GM12891 (cell line): ENCODE results near the gene LRMDA.

Experiments
- DNase-seq: peaks from one replicate; pipeline ENCODE4 v3.0.0; 2011; ENCODE audit warnings: low spot score; ENCODE audit not compliant: insufficient read length
- FAIRE-seq: peaks from 2 replicates; lab custom pipeline; 2011; peaks lifted over from hg19 to GRCh38; lab: Jason Lieb, UNC
- PAX5 ChIP-seq: IDR thresholded peaks from 2 replicates; pipeline ENCODE4 v1.6.1; 2011; ENCODE audit warnings: low read length, moderate library complexity, mild to moderate bottlenecking; ENCODE audit not compliant: insufficient read depth, severe bottlenecking
- POLR2A ChIP-seq: IDR thresholded peaks from 2 replicates; pipeline ENCODE4 v1.6.1; 2011; ENCODE audit warnings: low read depth, low read length, control low read depth
- POLR2AphosphoS5 ChIP-seq: IDR thresholded peaks from 2 replicates; pipeline ENCODE4 v1.6.1; 2011; ENCODE audit warnings: low read depth, low read length, control low read depth
- POU2F2 ChIP-seq: IDR thresholded peaks from 2 replicates; pipeline ENCODE4 v1.6.1; 2011; ENCODE audit warnings: low read depth, mild to moderate bottlenecking, control low read depth, low read length, moderate library complexity
- SPI1 ChIP-seq: IDR thresholded peaks from 2 replicates; pipeline ENCODE4 v1.6.1; 2011; ENCODE audit warnings: low read depth, low read length, control low read depth
- TAF1 ChIP-seq: IDR thresholded peaks from 2 replicates; pipeline ENCODE4 v1.6.1; 2011; ENCODE audit warnings: low read depth, low read length, control low read depth

LRMDA gene

GRCh38 chr10:75487087-75487754 lies 55.8 kb downstream of the LRMDA start:
- TF ChIP-seq SPI1, result no peak
- TF ChIP-seq POLR2AphosphoS5, result no peak
- no peak for TF ChIP-seq POLR2A
- no peak for TF ChIP-seq POU2F2
- no peak for TF ChIP-seq TAF1
- TF ChIP-seq PAX5, result no peak
- DNase-seq (no peak), FAIRE-seq (no peak)

DNA sequence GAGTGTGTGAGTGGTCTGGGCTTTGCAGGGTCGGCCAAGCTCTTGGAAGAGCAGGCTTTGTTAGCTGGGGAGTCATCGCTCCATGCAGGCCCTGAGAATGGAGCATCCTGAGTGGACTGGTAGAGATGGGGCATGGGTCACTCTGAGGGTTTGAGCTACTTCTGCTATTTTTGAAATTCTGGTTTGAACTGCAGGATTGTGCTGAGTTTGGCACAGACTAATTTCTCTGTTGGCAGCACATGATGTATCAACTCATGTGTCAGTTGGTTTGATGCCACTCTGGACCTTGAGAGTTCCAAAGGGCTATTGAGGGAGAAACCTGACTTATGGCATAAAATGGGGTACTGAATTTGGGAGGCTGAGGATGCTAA lies 56.3 kb downstream of the LRMDA start:
- FAIRE-seq, result no peak

GRCh38 chr10:75492173-75492925 lies 60.9 kb downstream of the LRMDA start:
- DNase-seq (no peak), FAIRE-seq (no peak)
- TF ChIP-seq SPI1, result no peak
- no peak for TF ChIP-seq POU2F2
- TF ChIP-seq POLR2AphosphoS5, result no peak
- TF ChIP-seq POLR2A, result no peak
- no peak for TF ChIP-seq TAF1
- TF ChIP-seq PAX5, result no peak

More for the DNA sequence above, 56.3 kb downstream of the LRMDA start:
- DNase-seq, result no peak
- TF ChIP-seq PAX5 (no peak), POU2F2 (no peak), POLR2AphosphoS5 (no peak), SPI1 (no peak), POLR2A (no peak)

- no peak for DNase-seq
- TF ChIP-seq POLR2A (no peak), SPI1 (no peak), PAX5 (no peak), POU2F2 (no peak), POLR2AphosphoS5 (no peak), TAF1 (no peak)
- FAIRE-seq, result no peak
Measured at GRCh38 chr10:75493464-75493863, 62.0 kb downstream of the LRMDA start.

- no peak for TF ChIP-seq POLR2A
- no peak for TF ChIP-seq PAX5
- no peak for TF ChIP-seq POU2F2
- TF ChIP-seq SPI1, result no peak
- no peak for TF ChIP-seq TAF1
- TF ChIP-seq POLR2AphosphoS5, result no peak
- FAIRE-seq, result no peak
- no peak for DNase-seq
Measured at GRCh38 chr10:75495434-75496190, 64.2 kb downstream of the LRMDA start.

DNA sequence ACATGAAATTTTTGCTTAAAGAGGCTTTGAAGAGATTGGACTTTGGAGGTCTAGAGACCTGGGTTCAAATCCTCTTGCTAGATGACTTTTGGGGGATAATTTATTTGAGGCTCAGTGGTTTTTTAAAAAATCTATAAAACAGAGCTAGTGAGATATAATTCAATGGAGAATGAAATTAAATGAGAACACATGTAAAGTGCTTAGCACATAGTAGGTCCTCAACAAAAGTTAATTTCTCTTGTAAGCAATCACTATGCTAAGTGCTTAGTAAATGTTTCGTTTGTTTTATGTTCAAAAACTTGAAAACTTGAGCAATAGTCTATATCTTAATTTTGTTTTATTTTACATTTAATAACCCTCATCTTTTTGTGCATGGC lies 64.8 kb downstream of the LRMDA start:
- FAIRE-seq (no peak), DNase-seq (no peak)
- no peak for TF ChIP-seq POLR2AphosphoS5
- TF ChIP-seq POU2F2, result no peak
- no peak for TF ChIP-seq TAF1
- no peak for TF ChIP-seq SPI1
- TF ChIP-seq PAX5, result no peak
- no peak for TF ChIP-seq POLR2A

DNA sequence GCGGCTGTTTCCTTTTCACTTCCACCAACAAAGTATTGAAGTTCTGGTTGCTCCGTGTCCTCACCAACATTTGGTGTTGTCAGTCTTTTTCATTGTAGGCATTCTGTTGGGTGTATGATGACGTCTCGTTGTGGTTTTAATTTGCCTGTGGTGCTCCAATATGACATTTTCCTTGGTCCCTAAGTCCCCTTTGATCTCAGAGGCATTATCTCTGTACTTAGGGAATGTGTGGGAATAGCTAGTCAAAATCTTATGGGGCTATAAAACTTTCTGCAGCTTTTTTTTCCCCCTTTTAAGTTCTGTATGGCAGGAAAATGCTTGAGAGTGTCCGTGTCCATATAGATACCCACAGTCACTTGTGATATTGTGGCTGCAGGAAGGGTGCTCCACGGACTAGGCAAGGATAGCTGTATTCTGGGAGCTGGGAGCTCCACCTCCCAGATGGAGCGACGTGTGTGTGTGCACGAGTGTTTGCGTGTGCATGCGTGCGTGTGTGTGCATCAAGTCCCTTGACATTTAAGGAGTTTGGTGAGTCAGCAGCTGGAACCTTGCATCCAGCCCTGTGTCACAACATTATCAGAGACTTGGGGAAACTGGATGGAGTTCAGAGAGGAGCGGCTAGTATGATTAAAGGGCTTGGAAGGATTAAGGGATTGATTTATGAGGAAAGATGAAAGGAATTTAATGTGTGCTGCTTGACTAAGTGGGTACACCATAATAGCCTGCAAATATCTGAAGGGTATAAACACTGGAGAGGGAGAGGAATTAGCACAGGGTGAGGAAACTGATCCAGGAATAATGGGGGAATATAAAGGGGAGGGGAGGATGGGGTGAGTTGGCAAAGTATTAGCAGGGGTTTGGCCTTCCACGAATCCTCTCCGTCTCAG lies 66.8 kb downstream of the LRMDA start:
- DNase-seq, result no peak
- FAIRE-seq, result no peak
- TF ChIP-seq SPI1 (no peak), POLR2A (no peak), TAF1 (no peak), PAX5 (no peak), POU2F2 (no peak)

DNA sequence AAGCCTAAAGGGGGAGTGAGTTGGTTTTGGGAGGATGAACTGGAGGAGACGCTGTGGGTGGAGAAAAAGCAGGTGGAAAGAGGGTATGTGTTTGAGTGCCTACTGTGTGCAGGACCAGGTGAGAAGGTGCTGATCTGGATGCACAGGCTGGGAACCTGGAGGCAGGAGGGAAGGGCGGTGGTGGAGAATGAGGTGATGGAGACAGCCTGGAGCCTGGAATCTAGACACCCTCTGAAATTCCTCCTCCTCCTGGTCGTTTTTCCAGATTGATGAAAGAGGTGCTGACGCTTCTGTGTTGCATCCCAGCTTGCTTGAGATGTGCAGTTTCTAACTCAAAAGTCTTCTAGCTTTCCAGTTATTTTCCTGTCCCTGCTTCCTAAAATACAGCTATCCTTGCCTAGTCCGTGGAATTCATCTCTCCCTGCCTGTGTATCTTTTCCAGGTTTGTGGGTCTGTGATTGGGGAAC lies 67.5 kb downstream of the LRMDA start:
- TF ChIP-seq POU2F2 (no peak), SPI1 (no peak), TAF1 (no peak), PAX5 (no peak), POLR2A (no peak), POLR2AphosphoS5 (no peak)
- FAIRE-seq (no peak), DNase-seq (no peak)

DNA sequence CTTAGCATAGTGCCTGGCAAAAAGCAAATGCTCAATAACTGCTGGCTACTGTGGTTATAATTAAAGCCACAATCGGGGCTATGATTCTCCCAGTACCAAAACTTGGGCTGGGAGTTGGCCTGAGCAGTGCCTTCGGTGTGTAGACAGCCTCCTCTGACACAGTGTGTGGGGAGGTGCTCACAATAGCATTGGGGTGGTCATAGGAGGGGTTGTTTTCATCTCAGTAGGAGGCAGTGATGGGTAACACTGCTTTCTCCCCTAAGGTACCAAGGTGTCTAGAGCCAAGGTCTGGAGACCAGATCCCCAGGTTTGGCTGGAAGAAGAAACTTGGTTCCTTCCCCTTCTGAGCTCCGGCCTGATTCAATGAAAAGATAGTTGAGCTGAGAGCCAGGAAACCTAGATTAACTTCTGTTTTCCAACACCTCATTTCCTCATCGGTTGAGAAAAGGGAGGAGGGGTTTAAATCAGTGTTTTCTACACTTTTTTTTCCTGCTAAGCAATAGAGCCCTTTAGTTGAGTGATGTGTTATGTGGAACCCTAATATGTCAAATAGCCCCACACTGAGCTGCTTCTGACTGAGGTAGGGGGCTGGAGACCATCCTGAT lies 68.2 kb downstream of the LRMDA start:
- FAIRE-seq (no peak), DNase-seq (no peak)
- TF ChIP-seq POLR2A, result no peak
- TF ChIP-seq POLR2AphosphoS5, result no peak
- no peak for TF ChIP-seq SPI1
- no peak for TF ChIP-seq PAX5
- no peak for TF ChIP-seq POU2F2
- TF ChIP-seq TAF1, result no peak
